ENCODE data around the gene SERP1.

SERP1 gene

GRCh38 chr3:150547045-150547741 is 897 bp upstream of the SERP1 start:
- H3K4me3 ChIP-seq (ENCODE audit: low read depth, low read length): peak overlapping the region; percentile 76
- TF ChIP-seq, protein P1, sequence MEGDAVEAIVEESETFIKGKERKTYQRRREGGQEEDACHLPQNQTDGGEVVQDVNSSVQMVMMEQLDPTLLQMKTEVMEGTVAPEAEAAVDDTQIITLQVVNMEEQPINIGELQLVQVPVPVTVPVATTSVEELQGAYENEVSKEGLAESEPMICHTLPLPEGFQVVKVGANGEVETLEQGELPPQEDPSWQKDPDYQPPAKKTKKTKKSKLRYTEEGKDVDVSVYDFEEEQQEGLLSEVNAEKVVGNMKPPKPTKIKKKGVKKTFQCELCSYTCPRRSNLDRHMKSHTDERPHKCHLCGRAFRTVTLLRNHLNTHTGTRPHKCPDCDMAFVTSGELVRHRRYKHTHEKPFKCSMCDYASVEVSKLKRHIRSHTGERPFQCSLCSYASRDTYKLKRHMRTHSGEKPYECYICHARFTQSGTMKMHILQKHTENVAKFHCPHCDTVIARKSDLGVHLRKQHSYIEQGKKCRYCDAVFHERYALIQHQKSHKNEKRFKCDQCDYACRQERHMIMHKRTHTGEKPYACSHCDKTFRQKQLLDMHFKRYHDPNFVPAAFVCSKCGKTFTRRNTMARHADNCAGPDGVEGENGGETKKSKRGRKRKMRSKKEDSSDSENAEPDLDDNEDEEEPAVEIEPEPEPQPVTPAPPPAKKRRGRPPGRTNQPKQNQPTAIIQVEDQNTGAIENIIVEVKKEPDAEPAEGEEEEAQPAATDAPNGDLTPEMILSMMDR (IDR thresholded peaks at IDR 0.05; ENCODE audit: borderline replicate concordance, insufficient read depth, low read depth, low read length): no peak

- H3K4me3 ChIP-seq (ENCODE audit: low read depth, low read length): peak overlapping the region; percentile 76
- TF ChIP-seq, protein P1 (IDR thresholded peaks at IDR 0.05; ENCODE audit: borderline replicate concordance, insufficient read depth, low read depth, low read length): no peak
These were observed 674 bp downstream of the SERP1 start for GRCh38 chr3:150545419-150546225.

- TF ChIP-seq, protein P1 (IDR thresholded peaks at IDR 0.05; ENCODE audit: borderline replicate concordance, insufficient read depth, low read depth, low read length): no peak
- peak overlapping the region; percentile 76 for H3K4me3 ChIP-seq (ENCODE audit: low read depth, low read length)
These were observed 1.6 kb downstream of the SERP1 start for GRCh38 chr3:150544726-150545125.

- TF ChIP-seq, protein P1 (IDR thresholded peaks at IDR 0.05; ENCODE audit: borderline replicate concordance, insufficient read depth, low read depth, low read length): no peak
- H3K4me3 ChIP-seq (ENCODE audit: low read depth, low read length): no peak overlapping the region
These were observed 2.3 kb downstream of the SERP1 start for GRCh38 chr3:150544041-150544440.

DNA sequence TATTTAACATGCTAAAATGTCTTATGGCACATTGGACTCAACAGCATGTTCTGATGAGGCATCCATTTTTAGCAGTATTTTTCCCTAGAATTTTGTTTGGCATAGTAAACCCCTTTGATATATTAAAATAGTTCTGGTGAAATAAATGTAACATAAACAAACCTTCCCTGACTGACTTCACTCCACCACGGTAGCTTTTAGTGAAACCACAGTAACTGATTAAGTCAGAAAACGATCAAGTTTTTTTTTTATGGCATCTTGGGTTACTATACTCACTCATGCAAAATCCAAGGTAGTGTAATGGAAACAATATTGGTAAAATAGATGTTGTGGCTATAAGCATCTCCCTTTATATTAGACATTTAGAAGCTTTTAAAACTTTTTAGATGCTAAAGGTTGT is 2.8 kb downstream of the SERP1 start:
- no peak overlapping the region for H3K4me3 ChIP-seq (ENCODE audit: low read depth, low read length)
- TF ChIP-seq, protein P1 (IDR thresholded peaks at IDR 0.05; ENCODE audit: borderline replicate concordance, insufficient read depth, low read depth, low read length): no peak

DNA sequence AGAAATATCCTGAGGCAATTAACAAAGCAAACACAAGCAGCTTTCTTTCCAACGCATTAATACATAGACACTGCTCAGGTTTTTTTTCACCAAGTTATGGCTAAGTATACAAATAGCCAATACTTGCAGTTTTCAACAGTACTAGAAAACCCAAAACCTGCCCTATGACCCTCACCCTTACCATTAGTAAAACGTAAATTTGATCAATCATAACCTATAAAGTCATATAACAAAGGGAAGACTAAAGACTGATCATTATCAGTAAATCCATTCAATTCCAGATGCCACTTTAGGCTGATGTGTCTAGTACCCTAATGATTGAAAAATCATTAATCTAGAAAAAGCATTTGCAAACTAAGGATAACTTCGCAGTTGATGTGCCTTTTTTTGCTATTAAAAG is 3.2 kb downstream of the SERP1 start:
- TF ChIP-seq, protein P1 (IDR thresholded peaks at IDR 0.05; ENCODE audit: borderline replicate concordance, insufficient read depth, low read depth, low read length): no peak
- no peak overlapping the region for H3K4me3 ChIP-seq (ENCODE audit: low read depth, low read length)
